NCI-H82 treated with DMSO at 0.1 percent for 48 hours (cell line): ENCODE results near the gene CCDC183.

Experiments
- DNase-seq: peaks from one replicate; lab custom pipeline; 2025; ENCODE audit not compliant: unreplicated experiment; lab: John Stamatoyannopoulos, UW

CCDC183 gene

DNA sequence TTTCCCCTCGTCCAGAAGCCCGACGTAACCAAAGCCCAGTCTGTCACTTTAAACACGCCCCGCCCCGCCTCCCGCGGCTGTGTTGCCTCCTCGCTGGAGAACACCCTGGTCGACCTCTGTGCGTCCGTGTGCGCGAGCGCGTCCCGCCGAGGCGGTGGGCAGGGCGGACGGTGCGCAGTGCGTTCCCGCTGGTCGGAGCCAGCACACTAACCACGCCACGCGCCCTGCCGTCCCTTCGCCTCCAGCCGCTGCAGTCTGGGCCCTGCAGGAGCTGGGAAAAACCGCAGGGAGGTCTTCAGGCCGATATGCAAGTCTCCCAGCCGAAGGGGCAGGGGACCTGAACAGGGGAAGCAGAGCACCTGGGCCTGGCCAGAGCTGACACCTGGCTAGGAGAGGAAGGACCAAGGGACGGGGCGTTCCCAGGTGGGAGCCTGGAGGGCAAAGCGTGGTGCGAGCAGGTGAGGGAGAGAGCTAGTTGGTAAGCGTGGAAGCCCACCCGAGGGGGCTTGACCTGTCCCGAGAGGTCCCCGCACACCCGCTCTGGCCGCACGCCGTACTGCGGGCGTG is 51.8 kb downstream of the CCDC183 start:
- peak; percentile 45 for DNase-seq

DNA sequence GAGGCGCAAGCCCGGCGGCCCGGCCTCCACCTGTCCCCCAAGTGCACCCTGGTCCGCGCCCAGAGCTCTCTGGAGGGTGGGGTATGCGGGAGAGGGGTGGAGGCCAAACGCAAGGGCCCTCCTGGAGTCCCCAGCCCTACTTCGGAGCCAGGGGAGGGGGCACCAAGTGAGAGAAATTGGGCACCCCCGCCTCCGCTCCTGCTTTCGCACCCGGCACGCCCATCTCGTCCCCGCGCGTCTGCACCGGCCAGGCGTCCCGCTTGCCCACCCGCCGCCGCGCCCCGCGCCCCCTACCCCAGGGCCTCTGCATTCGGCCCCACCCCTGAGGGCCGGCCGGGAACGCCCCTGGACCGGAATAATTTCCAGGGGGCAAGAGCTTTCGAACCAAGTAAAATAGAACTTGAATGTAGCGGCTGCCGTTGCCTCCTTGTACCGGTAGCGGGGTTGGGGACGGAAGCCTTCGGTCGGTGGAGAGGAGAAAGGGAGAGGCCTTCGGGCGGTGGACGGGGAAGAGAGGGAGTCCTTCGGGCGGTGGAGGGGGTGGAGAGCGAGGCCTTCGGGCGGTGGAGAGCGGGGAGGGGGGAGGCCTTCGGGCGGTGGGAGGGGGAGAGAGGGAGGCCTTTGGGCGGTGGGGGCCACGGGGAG is 52.4 kb downstream of the CCDC183 start:
- DNase-seq, result no peak

DNA sequence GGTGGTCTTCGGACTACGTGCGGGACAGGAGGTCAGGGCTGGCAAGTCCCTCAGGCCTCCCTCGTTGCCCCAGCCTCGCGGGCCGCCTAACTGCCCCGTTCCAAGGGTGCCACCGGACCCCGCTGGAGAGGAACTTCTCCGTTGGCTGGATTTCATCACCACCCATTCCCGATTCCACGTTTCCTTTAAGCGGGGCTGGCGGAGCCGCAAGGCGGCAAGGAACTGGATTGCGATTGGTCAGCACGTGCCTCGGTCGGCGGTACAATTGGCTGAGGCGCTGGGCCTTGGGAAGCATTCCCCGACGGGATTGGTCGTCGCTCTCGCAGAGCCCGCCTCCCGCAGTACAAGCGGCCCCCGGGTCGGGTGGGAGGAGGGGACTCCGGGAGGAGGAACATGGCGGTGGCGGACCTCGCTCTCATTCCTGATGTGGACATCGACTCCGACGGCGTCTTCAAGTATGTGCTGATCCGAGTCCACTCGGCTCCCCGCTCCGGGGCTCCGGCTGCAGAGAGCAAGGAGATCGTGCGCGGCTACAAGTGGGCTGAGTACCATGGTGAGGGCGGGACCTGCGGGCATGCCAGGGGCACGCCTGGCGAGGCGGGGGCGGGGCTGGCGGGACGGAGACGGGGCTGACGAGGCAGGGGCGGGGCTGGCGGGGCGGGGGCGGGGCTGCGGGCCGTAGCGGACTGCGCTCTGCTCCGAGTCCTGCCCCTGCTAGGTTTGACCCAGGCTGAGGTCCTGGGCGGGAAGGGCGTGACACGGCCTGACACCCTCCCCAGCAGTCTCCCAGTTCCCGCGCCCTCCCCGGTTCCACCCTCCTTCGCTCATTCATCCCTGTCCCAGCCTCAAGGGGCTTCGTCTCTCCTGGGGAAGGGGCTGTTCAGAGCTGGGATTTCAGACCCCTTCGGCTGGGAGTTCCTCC is 53.2 kb downstream of the CCDC183 start, which contains the start of gene PHPT1:
Gene PHPT1, plus strand, starts transcription at position 372 of the 922 bp plus-strand sequence. Its CDS starts 22 bp downstream, at position 394.
- peak; percentile 97 for DNase-seq

DNA sequence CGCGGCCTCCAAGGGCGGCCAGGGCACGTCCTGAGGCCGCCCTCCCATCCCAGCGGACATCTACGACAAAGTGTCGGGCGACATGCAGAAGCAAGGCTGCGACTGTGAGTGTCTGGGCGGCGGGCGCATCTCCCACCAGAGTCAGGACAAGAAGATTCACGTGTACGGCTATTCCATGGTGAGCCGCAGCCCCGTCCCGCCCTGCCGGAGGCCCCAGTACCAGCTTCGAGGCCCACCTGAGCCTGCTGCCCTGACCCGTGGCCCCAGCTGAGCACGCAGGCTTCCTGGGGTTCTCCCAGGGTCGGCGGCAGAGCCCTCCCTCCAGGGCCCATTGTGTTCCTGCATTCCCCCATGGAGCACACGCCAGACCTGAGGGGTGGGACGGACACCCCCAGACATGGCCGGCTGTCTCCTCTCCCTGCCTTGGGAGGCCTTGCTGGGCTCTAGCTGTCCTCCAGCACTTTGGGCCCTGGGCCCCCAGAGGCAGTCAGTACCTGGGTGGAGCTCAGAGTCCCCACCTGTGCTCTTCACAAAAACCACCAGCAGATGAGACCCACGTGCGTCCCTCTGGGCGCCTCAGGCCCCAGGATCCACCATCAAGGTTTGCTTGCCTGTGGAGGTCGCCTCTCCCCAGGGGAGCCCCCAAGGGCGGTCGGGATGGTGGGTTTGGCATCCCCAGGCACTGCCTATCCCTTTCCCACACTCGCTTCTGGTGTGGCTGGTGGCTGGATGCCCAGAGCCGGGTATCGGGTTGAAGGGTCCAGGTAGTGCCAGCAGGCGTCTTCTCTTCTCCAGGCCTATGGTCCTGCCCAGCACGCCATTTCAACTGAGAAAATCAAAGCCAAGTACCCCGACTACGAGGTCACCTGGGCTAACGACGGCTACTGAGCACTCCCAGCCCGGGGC is 54.1 kb downstream of the CCDC183 start:
- no peak for DNase-seq

DNA sequence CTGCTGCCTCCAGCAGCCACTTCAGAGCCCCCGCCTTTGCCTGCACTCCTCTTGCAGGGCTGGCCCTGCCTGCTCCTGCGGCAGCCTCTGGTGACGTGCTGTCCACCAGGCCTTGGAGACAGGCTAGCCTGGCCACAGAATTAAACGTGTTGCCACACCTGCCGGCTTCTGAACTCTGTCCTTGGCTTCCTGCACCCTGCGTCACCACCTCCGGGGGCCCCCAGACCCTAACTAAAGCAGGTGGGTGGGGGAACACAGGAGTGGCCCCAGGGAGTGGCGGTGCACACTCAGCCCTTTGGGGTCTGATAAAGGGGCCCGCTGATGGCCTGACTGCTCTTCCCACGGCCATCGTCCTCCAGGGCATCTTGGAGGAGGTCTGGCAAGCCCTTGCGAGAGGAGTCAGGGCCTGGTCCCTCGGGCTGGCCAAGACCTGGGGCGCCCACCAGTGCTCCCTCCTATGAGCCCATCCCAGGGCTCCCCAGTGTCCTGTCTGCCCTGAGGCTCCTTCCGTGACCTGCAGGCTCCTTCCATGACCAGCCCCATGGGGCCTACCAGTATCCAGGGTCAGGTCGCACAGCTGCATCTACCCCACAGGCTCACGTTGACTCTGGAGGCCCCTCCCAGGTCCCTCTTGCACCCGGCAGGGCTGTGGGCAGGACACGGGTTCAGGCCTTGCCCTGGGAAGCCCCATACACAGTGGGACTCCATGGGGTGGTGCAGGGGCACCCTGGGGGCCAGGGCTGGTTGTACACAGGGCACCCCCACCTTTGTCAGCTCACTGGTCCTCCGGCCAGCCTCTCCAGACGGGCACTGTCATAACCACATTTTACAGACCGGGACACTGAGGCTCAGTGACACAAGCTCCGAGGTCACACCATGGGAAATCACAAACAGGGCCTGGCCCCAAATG is 55.0 kb downstream of the CCDC183 start:
- DNase-seq, result no peak

DNA sequence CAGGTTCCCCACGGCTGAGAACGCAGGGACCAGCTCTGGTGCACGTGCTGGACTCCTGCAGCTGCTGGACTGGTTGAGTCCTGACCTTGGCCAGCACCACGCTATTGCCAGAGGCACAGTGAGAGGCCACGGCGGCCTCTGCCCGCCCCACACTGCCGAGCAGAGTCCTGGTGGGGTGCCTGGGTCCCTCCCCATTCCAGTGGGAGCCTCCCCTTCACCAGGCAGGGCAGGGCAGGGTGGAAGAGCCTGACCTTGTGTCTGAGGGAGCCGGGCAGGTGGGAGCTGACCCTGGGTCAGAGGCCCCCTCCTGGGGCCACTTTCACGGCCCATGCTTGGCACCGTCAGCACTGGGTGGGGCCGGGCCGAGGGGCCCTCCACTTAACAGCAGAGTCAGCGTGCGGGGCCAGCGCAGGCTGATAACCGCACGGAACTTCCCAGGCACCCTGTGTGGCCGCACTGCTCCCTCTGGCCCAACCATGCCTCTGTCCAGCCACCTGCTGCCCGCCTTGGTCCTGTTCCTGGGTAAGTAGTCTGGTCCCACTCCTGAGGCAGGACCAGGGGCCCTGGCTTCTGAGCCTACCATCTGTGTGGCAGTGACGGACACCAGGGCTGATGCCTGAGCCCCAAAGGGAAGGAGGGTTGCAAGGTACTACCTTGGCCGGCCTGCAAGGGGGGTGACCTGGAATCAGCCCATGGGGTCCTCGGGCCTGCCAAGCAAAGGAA is 56.0 kb downstream of the CCDC183 start, which contains the start of gene MAMDC4:
Gene MAMDC4, plus strand, starts transcription at position 406 of the 723 bp plus-strand sequence. Its CDS starts 71 bp downstream, at position 477.
- DNase-seq, result no peak

DNA sequence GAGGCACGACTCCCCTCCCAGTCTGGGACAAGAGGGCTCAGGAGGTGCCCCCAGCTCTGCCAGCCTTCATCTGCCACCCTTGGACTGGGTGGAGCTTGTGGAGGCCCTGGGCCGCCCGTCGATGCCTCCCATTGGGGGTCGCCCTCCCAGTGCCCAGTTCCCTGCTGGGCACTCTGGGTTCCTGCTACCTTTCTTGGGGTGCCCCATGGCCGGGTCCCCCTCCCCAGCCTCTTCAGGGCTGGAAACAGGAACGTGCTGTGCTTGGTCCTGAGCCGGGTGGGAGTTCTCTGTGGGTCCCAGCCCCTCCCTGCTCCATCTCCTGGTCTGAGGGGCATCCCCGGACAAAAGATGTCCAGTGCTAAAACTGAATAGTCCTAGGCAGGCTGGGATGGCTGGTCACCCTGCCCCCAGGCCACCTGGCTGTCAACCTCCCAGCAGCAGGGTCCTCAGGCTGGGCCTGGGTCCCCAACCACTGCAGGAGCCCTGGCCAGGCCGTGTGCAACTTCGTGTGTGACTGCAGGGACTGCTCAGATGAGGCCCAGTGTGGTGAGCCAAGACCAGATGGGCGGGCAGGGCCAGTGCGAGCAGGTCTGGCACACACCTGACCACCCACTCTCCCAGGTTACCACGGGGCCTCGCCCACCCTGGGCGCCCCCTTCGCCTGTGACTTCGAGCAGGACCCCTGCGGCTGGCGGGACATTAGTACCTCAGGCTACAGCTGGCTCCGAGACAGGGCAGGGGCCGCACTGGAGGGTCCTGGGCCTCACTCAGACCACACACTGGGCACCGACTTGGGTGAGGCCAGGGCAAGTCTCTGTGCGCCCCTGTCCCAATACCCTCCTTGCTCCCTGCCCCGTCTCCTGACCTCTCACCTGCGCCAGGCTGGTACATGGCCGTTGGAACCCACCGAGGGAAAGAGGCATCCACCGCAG is 56.8 kb downstream of the CCDC183 start:
- DNase-seq, result no peak

DNA sequence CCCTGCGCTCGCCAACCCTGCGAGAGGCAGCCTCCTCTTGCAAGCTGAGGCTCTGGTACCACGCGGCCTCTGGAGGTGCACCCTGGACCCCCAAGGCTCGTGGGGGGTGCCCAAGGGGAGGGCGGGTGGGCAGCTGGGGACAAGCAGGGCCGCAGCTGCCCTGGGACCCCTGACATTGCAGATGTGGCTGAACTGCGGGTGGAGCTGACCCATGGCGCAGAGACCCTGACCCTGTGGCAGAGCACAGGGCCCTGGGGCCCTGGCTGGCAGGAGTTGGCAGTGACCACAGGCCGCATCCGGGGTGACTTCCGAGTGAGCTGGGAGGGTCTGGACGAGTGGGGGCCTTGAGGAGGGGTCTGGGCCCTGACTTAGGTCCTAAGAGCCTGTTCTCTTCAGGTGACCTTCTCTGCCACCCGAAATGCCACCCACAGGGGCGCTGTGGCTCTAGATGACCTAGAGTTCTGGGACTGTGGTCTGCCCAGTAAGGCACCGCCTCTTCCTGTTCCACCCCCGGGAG is 57.5 kb downstream of the CCDC183 start:
- DNase-seq, result no peak

DNA sequence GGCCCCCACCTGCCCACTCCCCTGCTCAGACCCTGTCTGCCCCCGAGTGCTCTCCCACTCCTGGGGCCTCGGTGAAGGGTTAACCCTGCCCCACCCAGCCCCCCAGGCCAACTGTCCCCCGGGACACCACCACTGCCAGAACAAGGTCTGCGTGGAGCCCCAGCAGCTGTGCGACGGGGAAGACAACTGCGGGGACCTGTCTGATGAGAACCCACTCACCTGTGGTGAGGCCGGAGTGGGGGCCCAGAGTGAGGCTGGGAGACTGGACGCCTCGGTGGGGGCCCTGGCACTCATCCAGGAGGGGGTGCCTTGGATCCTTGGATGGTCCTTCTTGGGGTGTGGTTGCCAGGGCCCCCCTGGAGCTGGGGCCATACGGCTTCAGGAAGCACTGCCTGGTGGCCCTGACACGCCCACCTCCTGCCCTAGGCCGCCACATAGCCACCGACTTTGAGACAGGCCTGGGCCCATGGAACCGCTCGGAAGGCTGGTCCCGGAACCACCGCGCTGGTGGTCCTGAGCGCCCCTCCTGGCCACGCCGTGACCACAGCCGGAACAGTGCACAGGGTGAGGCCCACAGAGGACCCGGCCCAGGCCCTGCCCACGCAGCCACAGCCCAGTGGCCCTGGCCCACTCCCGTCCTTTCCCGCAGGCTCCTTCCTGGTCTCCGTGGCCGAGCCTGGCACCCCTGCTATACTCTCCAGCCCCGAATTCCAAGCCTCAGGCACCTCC is 58.1 kb downstream of the CCDC183 start:
- DNase-seq, result no peak

DNA sequence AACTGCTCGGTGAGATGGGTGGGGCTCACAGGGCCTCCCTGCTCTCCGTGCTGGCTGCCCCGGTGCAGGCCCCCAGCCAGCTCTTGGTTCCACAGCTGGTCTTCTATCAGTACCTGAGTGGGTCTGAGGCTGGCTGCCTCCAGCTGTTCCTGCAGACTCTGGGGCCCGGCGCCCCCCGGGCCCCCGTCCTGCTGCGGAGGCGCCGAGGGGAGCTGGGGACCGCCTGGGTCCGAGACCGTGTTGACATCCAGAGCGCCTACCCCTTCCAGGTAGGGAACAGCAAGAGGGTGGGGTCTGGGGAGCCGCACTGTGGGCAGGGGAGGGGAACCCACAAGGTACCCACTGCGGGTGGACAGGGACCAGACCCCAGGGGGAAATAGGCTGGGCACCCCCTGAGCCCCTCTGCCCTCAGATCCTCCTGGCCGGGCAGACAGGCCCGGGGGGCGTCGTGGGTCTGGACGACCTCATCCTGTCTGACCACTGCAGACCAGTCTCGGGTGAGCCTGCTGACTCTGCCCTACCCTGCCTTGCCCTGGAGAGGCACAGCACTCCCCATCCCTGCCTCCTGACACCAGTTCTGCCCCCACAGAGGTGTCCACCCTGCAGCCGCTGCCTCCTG is 58.8 kb downstream of the CCDC183 start:
- DNase-seq, result no peak

DNA sequence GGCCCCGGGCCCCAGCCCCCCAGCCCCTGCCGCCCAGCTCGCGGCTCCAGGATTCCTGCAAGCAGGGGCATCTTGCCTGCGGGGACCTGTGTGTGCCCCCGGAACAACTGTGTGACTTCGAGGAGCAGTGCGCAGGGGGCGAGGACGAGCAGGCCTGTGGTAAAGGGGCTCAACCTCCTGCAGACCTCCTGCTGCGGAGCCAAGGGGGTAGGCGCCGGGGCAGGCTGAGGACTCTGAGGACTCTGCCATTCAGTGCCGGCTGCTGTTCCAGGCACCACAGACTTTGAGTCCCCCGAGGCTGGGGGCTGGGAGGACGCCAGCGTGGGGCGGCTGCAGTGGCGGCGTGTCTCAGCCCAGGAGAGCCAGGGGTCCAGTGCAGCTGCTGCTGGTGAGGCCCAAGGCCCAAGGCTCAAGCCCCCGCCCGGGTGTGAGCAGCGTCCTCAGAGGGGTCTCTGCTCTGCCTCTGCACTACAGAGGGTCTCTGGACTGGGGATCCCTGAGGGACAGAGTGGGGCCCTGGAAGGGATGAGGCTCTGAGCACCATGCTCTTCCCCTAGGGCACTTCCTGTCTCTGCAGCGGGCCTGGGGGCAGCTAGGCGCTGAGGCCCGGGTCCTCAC is 59.4 kb downstream of the CCDC183 start:
- DNase-seq, result no peak

DNA sequence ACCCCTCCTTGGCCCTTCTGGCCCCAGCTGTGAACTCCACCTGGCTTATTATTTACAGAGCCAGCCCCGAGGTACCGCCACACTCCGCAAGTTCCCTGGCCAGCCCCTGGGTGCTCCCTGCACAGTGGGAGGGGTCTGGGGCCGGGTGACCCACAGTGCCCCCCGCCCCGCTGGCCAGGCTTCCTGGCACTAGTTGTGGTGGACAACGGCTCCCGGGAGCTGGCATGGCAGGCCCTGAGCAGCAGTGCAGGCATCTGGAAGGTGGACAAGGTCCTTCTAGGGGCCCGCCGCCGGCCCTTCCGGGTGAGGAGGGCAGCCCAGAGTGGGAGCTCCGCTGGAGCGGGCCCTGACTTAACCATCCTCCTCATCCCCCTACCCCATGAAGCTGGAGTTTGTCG is 59.9 kb downstream of the CCDC183 start:
- no peak for DNase-seq

DNA sequence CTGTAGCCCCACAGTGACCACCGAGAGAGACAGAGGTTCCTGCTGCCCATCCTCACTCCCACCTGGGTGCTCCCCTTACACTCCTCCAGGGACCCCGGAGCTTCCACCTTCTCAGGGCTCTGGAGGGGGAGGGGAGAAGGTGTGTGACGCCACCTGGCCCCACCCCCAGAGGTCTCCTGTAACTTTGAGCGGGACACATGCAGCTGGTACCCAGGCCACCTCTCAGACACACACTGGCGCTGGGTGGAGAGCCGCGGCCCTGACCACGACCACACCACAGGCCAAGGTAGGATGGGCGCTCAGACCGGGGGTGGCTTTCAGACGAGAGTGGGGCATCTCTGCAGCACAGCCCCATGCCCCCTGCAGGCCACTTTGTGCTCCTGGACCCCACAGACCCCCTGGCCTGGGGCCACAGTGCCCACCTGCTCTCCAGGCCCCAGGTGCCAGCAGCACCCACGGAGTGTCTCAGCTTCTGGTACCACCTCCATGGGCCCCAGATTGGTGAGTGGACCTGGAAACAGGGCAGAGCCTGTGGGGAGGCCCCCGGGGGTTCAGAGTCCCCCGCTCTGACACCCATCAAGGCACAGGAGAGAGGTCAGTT is 60.5 kb downstream of the CCDC183 start:
- no peak for DNase-seq

DNA sequence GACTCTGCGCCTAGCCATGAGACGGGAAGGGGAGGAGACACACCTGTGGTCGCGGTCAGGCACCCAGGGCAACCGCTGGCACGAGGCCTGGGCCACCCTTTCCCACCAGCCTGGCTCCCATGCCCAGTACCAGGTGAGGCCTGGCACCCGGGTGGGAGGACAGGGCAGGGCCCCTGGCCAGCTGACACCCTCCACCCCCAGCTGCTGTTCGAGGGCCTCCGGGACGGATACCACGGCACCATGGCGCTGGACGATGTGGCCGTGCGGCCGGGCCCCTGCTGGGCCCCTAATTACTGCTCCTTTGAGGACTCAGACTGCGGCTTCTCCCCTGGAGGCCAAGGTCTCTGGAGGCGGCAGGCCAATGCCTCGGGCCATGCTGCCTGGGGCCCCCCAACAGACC is 61.0 kb downstream of the CCDC183 start:
- no peak for DNase-seq
